ENCODE measurements around the gene MEOX2. TPM values are rescaled to one million over a fixed set of nuclear protein-coding genes. Genes with fewer than 3 reads are reported as not detected.

Gene MEOX2
- total and polyA plus RNA-seq, 2 of the 8 experiments (the other 6 are each of a cell fraction or from before 2014, with no cell fraction given): 0.05 to 0.19 TPM

- TF ChIP-seq CHD1 (IDR thresholded peaks at IDR 0.05; ENCODE audit: low read depth, low read length): no peak
- TF ChIP-seq CTCF (IDR thresholded peaks at IDR 0.05; ENCODE audit: control extremely low read depth in 1 of 3, insufficient read depth in 1 of 3, low read depth in 1 of 3, low read length in 3 of 3): peak; percentile 13 to 26 (median 13); a peak in 3 of 4 replicates
- no peak for TF ChIP-seq NRF1 (IDR thresholded peaks at IDR 0.05; ENCODE audit: low read depth, low read length)
- TF ChIP-seq CHD2 (IDR thresholded peaks at IDR 0.05; ENCODE audit: low read length): no peak
- peak; percentile 5 to 18; a peak in 1 of 4 replicates for TF ChIP-seq RAD21 (IDR thresholded peaks at IDR 0.05 in 1 of 2, conservative IDR thresholded peaks at IDR 0.05 in 1 of 2; ENCODE audit: low read depth in 2 of 2, low read length in 2 of 2)
- peak; percentile 29 for TF ChIP-seq RNF2 (IDR thresholded peaks at IDR 0.05; ENCODE audit: borderline replicate concordance, low read depth, low read length, missing control alignments, poor library complexity, severe bottlenecking)
Measured at GRCh38 chr7:15687546-15688278, 1.2 kb upstream of the MEOX2 start (continued).

Measured in H1 (cell line).